HEK293T (cell line): ENCODE results near the gene UVRAG.

Experiments used
- FOXA1 ChIP-seq: fragments of 450-650 bp; IDR thresholded peaks from 2 replicates; pipeline ENCODE4 v1.6.1; 2016; ENCODE audit warnings: mild to moderate bottlenecking
- FOXK2 ChIP-seq: fragments of 450-650 bp; IDR thresholded peaks from 2 replicates; pipeline ENCODE4 v1.6.1; 2016; ENCODE audit warnings: mild to moderate bottlenecking

GRCh38 chr11:76103460-76103859 is 288.4 kb downstream of the UVRAG start:
- TF ChIP-seq FOXA1 (no peak), FOXK2 (no peak)
